HEK293 (cell line): ENCODE results near the gene CSRP2.
A peak's percentile ranks its signal among the peaks of the same experiment; 100 is the strongest.

ENCODE experiments used
- CTCF ChIA-PET: fragments of 350-600 bp; formaldehyde crosslinking; extraction: SDS; loops from one replicate; lab custom pipeline; 2021; ENCODE audit warnings: antibody characterized with exemption; lab: Yijun Ruan, JAX
- POLR2A ChIA-PET: fragments of 300-600 bp; formaldehyde crosslinking; extraction: SDS; loops from one replicate; lab custom pipeline; 2020; ENCODE audit warnings: antibody characterized with exemption, inconsistent platforms; lab: Yijun Ruan, JAX
- H3K27ac ChIP-seq: fragments of 200-500 bp; sonication (Bioruptor generic); 2 replicates; pipeline ENCODE4 v1.5.1; 2014; ENCODE audit warnings: low read depth, low read length, control low read depth, inconsistent platforms; ENCODE audit errors: extremely low read depth
- H3K36me3 ChIP-seq, 2 experiments: fragments of 200-500 bp in 1 of 2; sonication (Bioruptor generic) in 1 of 2; 1 replicate in 1 of 2; 2 replicates in 1 of 2; pipeline ENCODE4 v1.5.1; 2014 to 2017; ENCODE audit warnings: inconsistent platforms in 2 of 2, low read length in 2 of 2; ENCODE audit not compliant: control insufficient read depth in 2 of 2, insufficient read depth in 1 of 2
- H3K4me1 ChIP-seq: fragments of 200-500 bp; sonication (Bioruptor generic); 2 replicates; pipeline ENCODE4 v1.5.1; 2014; ENCODE audit warnings: mild to moderate bottlenecking, low read length, inconsistent platforms; ENCODE audit not compliant: control insufficient read depth, insufficient read depth
- H3K4me3 ChIP-seq: 2 replicates; pipeline ENCODE4 v1.5.1; 2011; ENCODE audit warnings: low read depth, mild to moderate bottlenecking, control low read depth, low read length, moderate library complexity
- H3K9me3 ChIP-seq: fragments of 200-500 bp; sonication (Bioruptor generic); 2 replicates; pipeline ENCODE4 v1.5.1; 2014; ENCODE audit warnings: low read depth, low read length, inconsistent platforms; ENCODE audit not compliant: control insufficient read depth, insufficient read depth
- FEZF1 ChIP-seq: fragments of 450-650 bp; formaldehyde crosslinking; IDR thresholded peaks from 2 replicates; pipeline ENCODE4 v1.5.1; 2016; ENCODE audit warnings: missing biosample characterization, missing genetic modification characterization
- GLI2 ChIP-seq: fragments of 450-650 bp; formaldehyde crosslinking; IDR thresholded peaks from 2 replicates; pipeline ENCODE4; 2017; ENCODE audit warnings: missing biosample characterization, missing genetic modification characterization, low read depth, borderline replicate concordance
- IKZF3 ChIP-seq: fragments of 450-650 bp; IDR thresholded peaks from 2 replicates; pipeline ENCODE4 v1.5.0; 2018; ENCODE audit warnings: missing biosample characterization, mild to moderate bottlenecking, missing genetic modification characterization, moderate library complexity
- OSR2 ChIP-seq: fragments of 450-650 bp; formaldehyde crosslinking; IDR thresholded peaks from 2 replicates; pipeline ENCODE4 v1.5.1; 2016; ENCODE audit warnings: missing biosample characterization, missing genetic modification characterization
- PRDM6 ChIP-seq: fragments of 450-650 bp; formaldehyde crosslinking; IDR thresholded peaks from 2 replicates; pipeline ENCODE4 v1.5.1; 2017; ENCODE audit warnings: missing biosample characterization, missing genetic modification characterization
- ZBTB10 ChIP-seq: fragments of 450-650 bp; formaldehyde crosslinking; IDR thresholded peaks from 2 replicates; pipeline ENCODE4 v1.5.1; 2016; ENCODE audit warnings: missing biosample characterization, missing genetic modification characterization
- ZBTB44 ChIP-seq: fragments of 450-650 bp; IDR thresholded peaks from 2 replicates; pipeline ENCODE4 v1.5.1; 2018; ENCODE audit warnings: missing biosample characterization, mild to moderate bottlenecking, missing genetic modification characterization
- ZNF221 ChIP-seq: fragments of 450-650 bp; formaldehyde crosslinking; IDR thresholded peaks from 2 replicates; pipeline ENCODE4 v1.5.1; 2017; ENCODE audit warnings: missing biosample characterization, missing genetic modification characterization, borderline replicate concordance
- ZNF24 ChIP-seq: fragments of 450-650 bp; formaldehyde crosslinking; IDR thresholded peaks from 2 replicates; pipeline ENCODE4 v1.5.1; 2016; ENCODE audit warnings: missing biosample characterization, missing genetic modification characterization
- ZNF280D ChIP-seq: fragments of 450-650 bp; formaldehyde crosslinking; IDR thresholded peaks from 2 replicates; pipeline ENCODE4 v1.5.1; 2016; ENCODE audit warnings: missing biosample characterization, missing genetic modification characterization
- ZNF324 ChIP-seq: fragments of 450-650 bp; formaldehyde crosslinking; IDR thresholded peaks from 2 replicates; pipeline ENCODE4 v1.5.1; 2016; ENCODE audit warnings: missing biosample characterization, missing genetic modification characterization
- ZNF398 ChIP-seq: fragments of 450-650 bp; formaldehyde crosslinking; IDR thresholded peaks from 2 replicates; pipeline ENCODE4 v1.5.1; 2017; ENCODE audit warnings: missing biosample characterization, missing genetic modification characterization
- ZNF585B ChIP-seq: fragments of 450-650 bp; formaldehyde crosslinking; IDR thresholded peaks from 2 replicates; pipeline ENCODE4 v1.5.1; 2016; ENCODE audit warnings: missing biosample characterization, missing genetic modification characterization
- ZNF704 ChIP-seq: fragments of 450-650 bp; formaldehyde crosslinking; IDR thresholded peaks from 2 replicates; pipeline ENCODE4 v1.5.1; 2016; ENCODE audit warnings: missing biosample characterization, missing genetic modification characterization
- ZNF843 ChIP-seq: fragments of 450-650 bp; formaldehyde crosslinking; IDR thresholded peaks from 2 replicates; pipeline ENCODE4 v1.5.1; 2016; ENCODE audit warnings: missing biosample characterization, missing genetic modification characterization
- ZSCAN23 ChIP-seq: fragments of 450-650 bp; formaldehyde crosslinking; IDR thresholded peaks from 2 replicates; pipeline ENCODE4 v1.5.1; 2016; ENCODE audit warnings: missing biosample characterization, missing genetic modification characterization
- ZXDB ChIP-seq: fragments of 450-650 bp; formaldehyde crosslinking; IDR thresholded peaks from 2 replicates; pipeline ENCODE4 v1.5.1; 2016; ENCODE audit warnings: missing biosample characterization, missing genetic modification characterization

The CSRP2 gene

GRCh38 chr12:76881142-76881541, 2.3 kb upstream of the CSRP2 start:
- Histone ChIP-seq H3K9me3 (no peaks in the 10 kb centered on the region), H3K4me3 (no peak overlapping the region), H3K27ac (no peak overlapping the region), H3K36me3 (no peaks in the 10 kb centered on the region), H3K4me1 (peaks cover 32% of the 10 kb centered on the region)
- peak; percentile 81 for TF ChIP-seq PRDM6
- TF ChIP-seq ZNF24 (tag by site-specific recombination): no peak
- TF ChIP-seq ZNF704 (tag by site-specific recombination): no peak
- TF ChIP-seq ZXDB (tag by site-specific recombination): peak; percentile 74
- TF ChIP-seq OSR2 (tag by site-specific recombination): peak; percentile 20; the same call in 1 of the 2 replicates
- peak; percentile 73 for TF ChIP-seq ZNF843 (tag by site-specific recombination)
- TF ChIP-seq ZNF221 (tag by site-specific recombination): no peak
- no peak for TF ChIP-seq ZNF585B (tag by site-specific recombination)
- no peak for TF ChIP-seq ZBTB10 (tag by site-specific recombination)
- TF ChIP-seq ZNF398 (tag by site-specific recombination): no peak
- no peak for TF ChIP-seq ZSCAN23 (tag by site-specific recombination)
- no peak for TF ChIP-seq ZNF280D (tag by site-specific recombination)
- TF ChIP-seq FEZF1 (tag by site-specific recombination): peak; percentile 94
- no peak for TF ChIP-seq ZBTB44 (tag by site-specific recombination)
- no peak; the same call in 1 of the 2 replicates for TF ChIP-seq GLI2
- 0 out of 2 replicates have a peak, but pooled peaks have one; percentile 61 for TF ChIP-seq IKZF3 (tag by site-specific recombination)
- TF ChIP-seq ZNF324 (tag by site-specific recombination): no peak
- CTCF ChIA-PET: interaction anchor here (0.6 kb wide), 1 partner anchor 45 kb away, joined by 3 read pairs; no protein-coding TSS in a partner anchor
- POLR2A ChIA-PET: interaction anchor here (1.1 kb wide), 1 partner anchor 12 kb away, joined by 3 read pairs; no protein-coding TSS in a partner anchor
